Right lung (tissue), 5 donors: ENCODE data around the gene STK16. TPM values are rescaled to one million over a fixed set of nuclear protein-coding genes. Genes with fewer than 3 reads are reported as not detected.

ENCODE experiments used
- DNase-seq, 2 donors: peaks; one replicate each; pipeline ENCODE4 v3.0.0-alpha.2; 2013
- polyA plus RNA-seq, 5 donors: library from polyadenylated mRNA; unstranded; fragments of 120-200 nt; gene quantifications; one replicate each; pipeline versions ENCODE4 v1.2.1 to v1.2.3, GENCODE V29; 2013; ENCODE audit warnings: inconsistent platforms in 1 of 5, low replicate concordance in 1 of 5; ENCODE audit not compliant: insufficient read length in 5 of 5, insufficient read depth in 1 of 5

Gene STK16
- polyA plus RNA-seq, 5 donors = 32.1 to 36.2 (median 35.2) TPM

- DNase-seq = no peak
These were observed 23.0 kb downstream of the STK16 start for GRCh38 chr2:219268294-219268693.

- peak in 1 of 2 donors; percentile 31 for DNase-seq
These were observed 24.2 kb downstream of the STK16 start for GRCh38 chr2:219269362-219270054.

GRCh38 chr2:219270055-219270372 lies 24.7 kb downstream of the STK16 start:
- no peak for DNase-seq

GRCh38 chr2:219271021-219271420 lies 25.7 kb downstream of the STK16 start:
- DNase-seq = no peak

GRCh38 chr2:219272356-219272755 lies 27.1 kb downstream of the STK16 start:
- no peak for DNase-seq

GRCh38 chr2:219272995-219273394 lies 27.7 kb downstream of the STK16 start:
- DNase-seq = no peak

- DNase-seq = no peak
These were observed 28.7 kb downstream of the STK16 start for GRCh38 chr2:219273937-219274336.

GRCh38 chr2:219274361-219274921 lies 29.2 kb downstream of the STK16 start:
- peak; percentile 38 to 42 for DNase-seq

GRCh38 chr2:219277703-219278654 lies 32.7 kb downstream of the STK16 start:
- DNase-seq = peak in 1 of 2 donors; percentile 71

GRCh38 chr2:219278655-219279150 lies 33.4 kb downstream of the STK16 start:
- DNase-seq = no peak

- DNase-seq = peak; percentile 98
These were observed 34.1 kb downstream of the STK16 start, which contains the start of gene DNAJB2 for GRCh38 chr2:219279151-219279915. Gene DNAJB2 (plus strand): TSS chr2:219279366. CDS start chr2:219279834, 468 bp downstream.

GRCh38 chr2:219279916-219280516 lies 34.7 kb downstream of the STK16 start:
- no peak for DNase-seq

- DNase-seq = no peak
These were observed 35.4 kb downstream of the STK16 start for GRCh38 chr2:219280651-219281050.

GRCh38 chr2:219281588-219281987 lies 36.3 kb downstream of the STK16 start:
- no peak for DNase-seq

- no peak for DNase-seq
These were observed 37.1 kb downstream of the STK16 start for GRCh38 chr2:219282375-219282774.

- no peak for DNase-seq
These were observed 37.8 kb downstream of the STK16 start for GRCh38 chr2:219282943-219283581.

GRCh38 chr2:219284501-219285372 lies 39.5 kb downstream of the STK16 start:
- DNase-seq = no peak

GRCh38 chr2:219285373-219285735 lies 40.1 kb downstream of the STK16 start:
- no peak for DNase-seq

- DNase-seq = no peak
These were observed 40.7 kb downstream of the STK16 start for GRCh38 chr2:219285894-219286425.
